Measurements from ENCODE around the gene LRRFIP1. TPM values are rescaled to one million over a fixed set of nuclear protein-coding genes. Genes with fewer than 3 reads are reported as not detected.
A peak's percentile ranks its signal among the peaks of the same experiment; 100 is the strongest.

The LRRFIP1 gene
- total and polyA plus RNA-seq, 2 of the 13 experiments (the other 11 are each of a cell fraction or from before 2014, with no cell fraction given), result 15.9 to 40.5 TPM

GRCh38 chr2:237585590-237586221 is 41.7 kb upstream of the LRRFIP1 start (continued):
- no peak for TF ChIP-seq KIAA2018 (CRISPR knock-in tag; IDR thresholded peaks at IDR 0.05; ENCODE audit: borderline replicate concordance)
- TF ChIP-seq ZNF652 (CRISPR knock-in tag; IDR thresholded peaks at IDR 0.05; ENCODE audit: borderline replicate concordance, low read depth), result no peak
- peak; percentile 78 for TF ChIP-seq ZNF274 (CRISPR knock-in tag; IDR thresholded peaks at IDR 0.05)
- peak; percentile 72; the same call in 1 of the 2 replicates for TF ChIP-seq ATF7-NPFF (CRISPR knock-in tag; IDR thresholded peaks at IDR 0.05; ENCODE audit: low read depth)
- TF ChIP-seq CC2D1A (CRISPR knock-in tag; IDR thresholded peaks at IDR 0.05), result no peak
- TF ChIP-seq ZNF746 (CRISPR knock-in tag; IDR thresholded peaks at IDR 0.05), result peak; percentile 89
- TF ChIP-seq ZNF251 (CRISPR knock-in tag; IDR thresholded peaks at IDR 0.05), result no peak
- TF ChIP-seq SCMH1 (CRISPR knock-in tag; IDR thresholded peaks at IDR 0.05; ENCODE audit: borderline replicate concordance), result no peak
- TF ChIP-seq BCL3 (CRISPR knock-in tag; IDR thresholded peaks at IDR 0.05), result peak; percentile 80; the same call in 1 of the 2 replicates
- TF ChIP-seq BRD4 (CRISPR knock-in tag; IDR thresholded peaks at IDR 0.05), result peak; percentile 82
- TF ChIP-seq ZMYM4 (CRISPR knock-in tag; IDR thresholded peaks at IDR 0.05), result peak; percentile 95
- peak; percentile 77; the same call in 1 of the 2 replicates for TF ChIP-seq FOXJ3 (CRISPR knock-in tag; IDR thresholded peaks at IDR 0.05; ENCODE audit: borderline replicate concordance)
- no peak for TF ChIP-seq POLR2G (IDR thresholded peaks at IDR 0.05; ENCODE audit: low read depth, low read length)
- TF ChIP-seq TFE3 (CRISPR knock-in tag; IDR thresholded peaks at IDR 0.05), result peak; percentile 84
- TF ChIP-seq NR2F6 (IDR thresholded peaks at IDR 0.05), result peak; percentile 96
- peak; percentile 99 for TF ChIP-seq NR2F6 (CRISPR knock-in tag; IDR thresholded peaks at IDR 0.05)
- peak; percentile 94 for TF ChIP-seq ZGPAT (CRISPR knock-in tag; IDR thresholded peaks at IDR 0.05)
- TF ChIP-seq POGZ (CRISPR knock-in tag; IDR thresholded peaks at IDR 0.05), result peak; percentile 96

Measured in HepG2 (cell line).